ENCODE measurements around the gene PKP3.

- no peak for TF ChIP-seq POLR2AphosphoS5 (IDR thresholded peaks at IDR 0.05; ENCODE audit: borderline replicate concordance, low read depth, low read length)
- TF ChIP-seq EZH2 (IDR thresholded peaks at IDR 0.05): no peak
- no peak for TF ChIP-seq FOXP2 (optimal IDR thresholded peaks at IDR 0.05; ENCODE audit: control extremely low read depth, extremely low read length, insufficient read depth)
Measured at GRCh38 chr11:409600-410483, 15.8 kb downstream of the PKP3 start.
